Breast epithelium (tissue), 4 donors: ENCODE measurements around the gene ASIC4. TPM values are rescaled to one million over a fixed set of nuclear protein-coding genes. Genes with fewer than 3 reads are reported as not detected.

Experiments used
- DNase-seq, 2 donors: peaks; one replicate each; pipeline ENCODE4 v3.0.0-alpha.2; 2019; ENCODE audit warnings: low spot score in 2 of 2
- H3K27ac ChIP-seq, 2 donors: fragments of 200-600 bp; sonication (generic) in 1 of 2; one replicate each; pipeline ENCODE4 v1.5.1; 2016 to 2019; ENCODE audit warnings: mild to moderate bottlenecking in 1 of 2
- H3K27me3 ChIP-seq, 2 donors: fragments of 200-600 bp; sonication (generic) in 1 of 2; one replicate each; pipeline versions ENCODE4 v1.5.1 to v1.6.0; 2017 to 2019; ENCODE audit warnings: control low read depth in 1 of 2, mild to moderate bottlenecking in 1 of 2
- H3K36me3 ChIP-seq: fragments of 200-600 bp; one replicate; pipeline ENCODE4 v1.5.1; 2019
- H3K4me1 ChIP-seq, 2 donors: fragments of 200-600 bp; sonication (generic); one replicate each; pipeline ENCODE4 v1.5.1; 2016 to 2019; ENCODE audit warnings: control low read depth in 1 of 2
- H3K4me3 ChIP-seq, 3 donors: fragments of 200-600 bp; sonication (generic); 1 replicate in 2 of 3; 2 replicates in 1 of 3; pipeline ENCODE4 v1.5.1; 2016 to 2019; ENCODE audit warnings: mild to moderate bottlenecking in 3 of 3, moderate library complexity in 2 of 3
- H3K9me3 ChIP-seq, 2 donors: fragments of 200-600 bp; sonication (generic) in 1 of 2; one replicate each; pipeline ENCODE4 v1.5.1; 2016 to 2019; ENCODE audit warnings: control low read depth in 1 of 2
- POLR2A ChIP-seq: fragments of 450-650 bp; IDR thresholded peaks from one replicate; pipeline ENCODE4 v1.6.1; 2016; ENCODE audit warnings: antibody characterized with exemption, mild to moderate bottlenecking, moderate library complexity
- POLR2AphosphoS5 ChIP-seq, 3 donors: sonication (generic); formaldehyde crosslinking; IDR thresholded peaks; one replicate each; pipeline ENCODE4 v1.6.1; 2017; ENCODE audit warnings: antibody characterized with exemption in 3 of 3
- intact Hi-C: fragments of 100-400 bp; cut with DNase I; formaldehyde crosslinking; loops from one replicate; pipeline ENCODE4 v1.15.1; 2023; ENCODE audit warnings: low total_unique reads
- total RNA-seq, 3 donors: library from RNA; depleted of rRNA; stranded (reverse); fragments of >200 nt; gene quantifications; one replicate each; pipeline ENCODE4 v1.1.0, GENCODE V29; 2016
- TF ChIP-seq, protein P1 (sequence below), 3 donors: fragments of 450-650 bp; IDR thresholded peaks; one replicate each; pipeline ENCODE4 v1.5.1; 2016 to 2017; ENCODE audit warnings: antibody characterized with exemption in 3 of 3, mild to moderate bottlenecking in 3 of 3, moderate library complexity in 3 of 3

Gene ASIC4
- total RNA-seq, 3 donors from 2014 or later = 0.44 TPM; not detected in 2

GRCh38 chr2:219490600-219491130, 23.6 kb upstream of the ASIC4 start:
- Histone ChIP-seq H3K4me3 (no peak overlapping the region), H3K27ac (no peak overlapping the region), H3K36me3 (no peaks in the 10 kb centered on the region), H3K4me1 (no peaks in the 10 kb centered on the region), H3K9me3 (no peaks in the 10 kb centered on the region), H3K27me3 (peaks cover 0 to 4% of the 10 kb centered on the region in 2 donors)
- no peak for DNase-seq
- TF ChIP-seq, protein P1, sequence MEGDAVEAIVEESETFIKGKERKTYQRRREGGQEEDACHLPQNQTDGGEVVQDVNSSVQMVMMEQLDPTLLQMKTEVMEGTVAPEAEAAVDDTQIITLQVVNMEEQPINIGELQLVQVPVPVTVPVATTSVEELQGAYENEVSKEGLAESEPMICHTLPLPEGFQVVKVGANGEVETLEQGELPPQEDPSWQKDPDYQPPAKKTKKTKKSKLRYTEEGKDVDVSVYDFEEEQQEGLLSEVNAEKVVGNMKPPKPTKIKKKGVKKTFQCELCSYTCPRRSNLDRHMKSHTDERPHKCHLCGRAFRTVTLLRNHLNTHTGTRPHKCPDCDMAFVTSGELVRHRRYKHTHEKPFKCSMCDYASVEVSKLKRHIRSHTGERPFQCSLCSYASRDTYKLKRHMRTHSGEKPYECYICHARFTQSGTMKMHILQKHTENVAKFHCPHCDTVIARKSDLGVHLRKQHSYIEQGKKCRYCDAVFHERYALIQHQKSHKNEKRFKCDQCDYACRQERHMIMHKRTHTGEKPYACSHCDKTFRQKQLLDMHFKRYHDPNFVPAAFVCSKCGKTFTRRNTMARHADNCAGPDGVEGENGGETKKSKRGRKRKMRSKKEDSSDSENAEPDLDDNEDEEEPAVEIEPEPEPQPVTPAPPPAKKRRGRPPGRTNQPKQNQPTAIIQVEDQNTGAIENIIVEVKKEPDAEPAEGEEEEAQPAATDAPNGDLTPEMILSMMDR (IDR thresholded peaks at IDR 0.05) = no peak
- TF ChIP-seq POLR2AphosphoS5 (IDR thresholded peaks at IDR 0.05) = no peak
- TF ChIP-seq POLR2A = no peak
- intact Hi-C loops = no loop called here

- intact Hi-C loops = no loop called here
These were observed 22.9 kb upstream of the ASIC4 start for GRCh38 chr2:219491278-219491963.

GRCh38 chr2:219492575-219492974, 21.7 kb upstream of the ASIC4 start:
- intact Hi-C loops = no loop called here
- DNase-seq = no peak
- no peaks in the 10 kb centered on the region for H3K36me3 ChIP-seq
- no peak for TF ChIP-seq POLR2A
- TF ChIP-seq POLR2AphosphoS5 (IDR thresholded peaks at IDR 0.05) = no peak
- TF ChIP-seq, protein P1 (IDR thresholded peaks at IDR 0.05) = no peak
- H3K9me3 ChIP-seq = no peaks in the 10 kb centered on the region
- no peak overlapping the region for H3K27ac ChIP-seq
- no peaks in the 10 kb centered on the region for H3K27me3 ChIP-seq
- H3K4me3 ChIP-seq = no peak overlapping the region
- H3K4me1 ChIP-seq = no peaks in the 10 kb centered on the region

More at GRCh38 chr2:219491278-219491963, 22.9 kb upstream of the ASIC4 start:
- Histone ChIP-seq H3K27me3 (peaks cover 0 to 2% of the 10 kb centered on the region in 2 donors), H3K27ac (no peak overlapping the region), H3K4me3 (no peak overlapping the region), H3K4me1 (no peaks in the 10 kb centered on the region), H3K9me3 (no peaks in the 10 kb centered on the region), H3K36me3 (no peaks in the 10 kb centered on the region)
- no peak for DNase-seq
- TF ChIP-seq POLR2A = no peak
- TF ChIP-seq, protein P1 (IDR thresholded peaks at IDR 0.05) = no peak
- no peak for TF ChIP-seq POLR2AphosphoS5 (IDR thresholded peaks at IDR 0.05)

DNA sequence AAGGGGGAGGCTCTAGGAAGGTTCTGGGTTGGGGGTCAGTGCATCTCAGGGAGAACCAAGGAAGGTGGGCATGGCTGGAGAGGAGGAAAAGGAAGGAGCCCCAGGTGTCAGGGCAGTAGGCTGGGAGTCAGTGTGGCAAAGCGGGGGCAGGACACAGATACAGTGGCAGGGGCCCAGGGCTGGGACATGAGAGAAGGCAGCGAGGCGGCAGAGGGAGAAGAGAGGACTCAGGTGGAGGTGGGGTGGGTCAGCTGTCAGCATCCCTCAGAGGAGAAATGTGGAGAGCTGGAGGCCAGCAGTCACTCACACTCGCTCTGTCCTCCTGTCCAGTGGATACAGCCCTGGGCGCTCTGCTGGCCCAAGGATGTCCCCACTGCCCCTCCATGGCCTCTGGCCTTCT, 21.2 kb upstream of the ASIC4 start:
- intact Hi-C loops = loop anchor here (1.0 kb wide), 1 partner anchor 33 kb away; no protein-coding TSS in a partner anchor
- Histone ChIP-seq H3K36me3 (no peaks in the 10 kb centered on the region), H3K27ac (no peak overlapping the region), H3K4me1 (no peaks in the 10 kb centered on the region), H3K4me3 (no peak overlapping the region), H3K9me3 (no peaks in the 10 kb centered on the region), H3K27me3 (no peaks in the 10 kb centered on the region)
- TF ChIP-seq, protein P1 (IDR thresholded peaks at IDR 0.05) = no peak
- TF ChIP-seq POLR2A (no peak), POLR2AphosphoS5 (IDR thresholded peaks at IDR 0.05) (no peak)
- no peak for DNase-seq

GRCh38 chr2:219494952-219495530, 19.2 kb upstream of the ASIC4 start:
- TF ChIP-seq POLR2A (no peak), POLR2AphosphoS5 (IDR thresholded peaks at IDR 0.05) (no peak)
- TF ChIP-seq, protein P1 (IDR thresholded peaks at IDR 0.05) = no peak
- no peaks in the 10 kb centered on the region for H3K9me3 ChIP-seq
- no peak for DNase-seq
- no peak overlapping the region for H3K4me3 ChIP-seq
- no peaks in the 10 kb centered on the region for H3K36me3 ChIP-seq
- H3K4me1 ChIP-seq = peaks cover 0 to 6% of the 10 kb centered on the region in 2 donors
- no peak overlapping the region for H3K27ac ChIP-seq
- intact Hi-C loops = no loop called here
- H3K27me3 ChIP-seq = no peaks in the 10 kb centered on the region
